Endothelial cell of umbilical vein (primary cell): ENCODE data around the gene PEX7. TPM values are rescaled to one million over a fixed set of nuclear protein-coding genes. Genes with fewer than 3 reads are reported as not detected.

Experiments used
- BruUV-seq: library from RNA; stranded (reverse); fragments of 400-500 nt; replicated peaks from 2 replicates; lab custom pipeline; 2021; lab: Mats Ljungman, UMichigan
- CTCF ChIA-PET: fragments of 300-600, 350-600 bp; sonication (Branson Sonifier 250); formaldehyde crosslinking; loops from one replicate; lab custom pipeline; 2021; ENCODE audit warnings: antibody characterized with exemption, inconsistent platforms; lab: Charles Lee
- POLR2A ChIA-PET: fragments of 300-600, 350-600 bp; sonication (Branson Sonifier 250); formaldehyde crosslinking; loops from one replicate; lab custom pipeline; 2021; ENCODE audit warnings: antibody characterized with exemption, inconsistent platforms; lab: Charles Lee
- DNase-seq: peaks from one replicate; pipeline ENCODE4 v3.0.0-alpha.2; 2011; ENCODE audit warnings: low read depth, low spot score
- FAIRE-seq: peaks from 2 replicates; lab custom pipeline; 2011; peaks lifted over from hg19 to GRCh38; lab: Jason Lieb, UNC
- H2AFZ ChIP-seq: 2 replicates; pipeline ENCODE4 v1.6.0; 2012; ENCODE audit warnings: low read depth, low read length, control low read depth, inconsistent platforms
- H3K27ac ChIP-seq: 2 replicates; pipeline ENCODE4 v1.5.1; 2011; ENCODE audit warnings: low read depth, mild to moderate bottlenecking, control low read depth, low read length, moderate library complexity; ENCODE audit not compliant: insufficient read depth
- H3K27me3 ChIP-seq, 2 experiments: 2 replicates each; pipeline versions ENCODE4 v1.6.0 to v1.6.1; 2011; ENCODE audit warnings: low read length in 2 of 2, mixed read lengths in 1 of 2; ENCODE audit not compliant: control insufficient read depth in 2 of 2, insufficient read depth in 2 of 2
- H3K36me3 ChIP-seq, 2 experiments: 2 replicates in 1 of 2; 3 replicates in 1 of 2; pipeline ENCODE4 v1.5.1; 2011; ENCODE audit warnings: low read length in 2 of 2, mild to moderate bottlenecking in 1 of 2, moderate library complexity in 1 of 2; ENCODE audit not compliant: control insufficient read depth in 2 of 2, insufficient read depth in 2 of 2; ENCODE audit errors: extremely low read depth in 1 of 2
- H3K4me1 ChIP-seq: 3 replicates; pipeline ENCODE4 v1.5.1; 2011; ENCODE audit warnings: mild to moderate bottlenecking, low read length; ENCODE audit not compliant: control insufficient read depth, insufficient read depth; ENCODE audit errors: extremely low read depth
- H3K4me2 ChIP-seq: 2 replicates; pipeline ENCODE4 v1.6.1; 2011; ENCODE audit warnings: low read length, control low read depth, mixed read lengths; ENCODE audit not compliant: insufficient read depth
- H3K4me3 ChIP-seq, 3 experiments: fragments of 200-600 bp in 1 of 3; sonication (generic), shearing (Covaris generic) in 1 of 3; replicated peaks in 1 of 3; 2 replicates each; pipeline ENCODE4 v1.5.1; 2011 to 2016; ENCODE audit warnings: control low read depth in 3 of 3, low read length in 3 of 3, mild to moderate bottlenecking in 2 of 3, inconsistent platforms in 1 of 3, low read depth in 1 of 3, moderate library complexity in 1 of 3; ENCODE audit not compliant: insufficient read depth in 1 of 3
- H3K79me2 ChIP-seq: 2 replicates; pipeline ENCODE4 v1.6.0; 2012; ENCODE audit warnings: low read length, inconsistent platforms; ENCODE audit not compliant: control insufficient read depth, insufficient read depth
- H3K9ac ChIP-seq: replicated peaks from 2 replicates; pipeline ENCODE3; 2011; ENCODE audit warnings: low read length, control low read depth; ENCODE audit not compliant: insufficient read depth; ENCODE audit errors: extremely low read depth
- H3K9me1 ChIP-seq: replicated peaks from 3 replicates; pipeline ENCODE4 v1.6.0; 2011; ENCODE audit warnings: mild to moderate bottlenecking, low read length; ENCODE audit not compliant: control insufficient read depth, insufficient read depth; ENCODE audit errors: extremely low read depth
- H3K9me3 ChIP-seq: replicated peaks from 2 replicates; pipeline ENCODE4 v1.5.1; 2012; ENCODE audit warnings: low read length, inconsistent platforms; ENCODE audit not compliant: control insufficient read depth, insufficient read depth
- H4K20me1 ChIP-seq: replicated peaks from 2 replicates; pipeline ENCODE3; 2011; ENCODE audit warnings: mild to moderate bottlenecking, low read length; ENCODE audit not compliant: control insufficient read depth, insufficient read depth; ENCODE audit errors: extremely low read depth
- EZH2 ChIP-seq: IDR thresholded peaks from 2 replicates; pipeline ENCODE4 v1.6.1; 2012; ENCODE audit warnings: borderline replicate concordance, low read depth, mild to moderate bottlenecking, moderate library complexity, low read length, inconsistent platforms; ENCODE audit not compliant: severe bottlenecking
- FOS ChIP-seq: IDR thresholded peaks from 2 replicates; pipeline ENCODE4 v1.6.1; 2011; ENCODE audit warnings: mild to moderate bottlenecking, low read length, moderate library complexity, borderline replicate concordance; ENCODE audit not compliant: insufficient read depth
- GATA2 ChIP-seq: IDR thresholded peaks from 2 replicates; pipeline ENCODE4 v1.7.0; 2011; ENCODE audit warnings: low read depth, mild to moderate bottlenecking, moderate library complexity, mixed read lengths, low read length; ENCODE audit not compliant: insufficient read length, insufficient read depth
- JUN ChIP-seq: IDR thresholded peaks from 2 replicates; pipeline ENCODE4 v1.6.1; 2011; ENCODE audit warnings: borderline replicate concordance, low read depth; ENCODE audit not compliant: insufficient read length, insufficient read depth
- MYC ChIP-seq: IDR thresholded peaks from one replicate; pipeline ENCODE4 v1.6.1; 2011; ENCODE audit warnings: mild to moderate bottlenecking, low read depth, low read length
- POLR2A ChIP-seq: IDR thresholded peaks from 2 replicates; pipeline ENCODE4 v1.6.1; 2012; ENCODE audit warnings: low read depth, mild to moderate bottlenecking, control low read depth, low read length
- POLR2AphosphoS5 ChIP-seq: IDR thresholded peaks from 2 replicates; pipeline ENCODE4 v1.6.1; 2012; ENCODE audit warnings: low read depth, mild to moderate bottlenecking, control low read depth, low read length, moderate library complexity; ENCODE audit not compliant: insufficient read depth
- dilution Hi-C: fragments of 300-500 bp; cut with MboI; formaldehyde crosslinking; loops from one replicate; pipeline ENCODE4 v1.15.0; 2019; ENCODE audit warnings: low sequenced_read_pairs; ENCODE audit not compliant: extremely low pct_ligation_motif_present
- intact Hi-C: fragments of 100-400 bp; cut with micrococcal nuclease; formaldehyde crosslinking; loops from one replicate; pipeline ENCODE4 v1.10.0; 2022
- polyA plus RNA-seq, 4 experiments: library from polyadenylated mRNA; depleted of rRNA in 3 of 4; stranded (reverse) in 3 of 4; unstranded in 1 of 4; fragments of >200 nt; gene quantifications; 2 replicates each; pipeline versions ENCODE4 v1.2.1 to v1.2.3, GENCODE V29; 2011 to 2012; ENCODE audit warnings: missing spikeins in 1 of 4
- total RNA-seq: library from RNA; stranded (reverse); gene quantifications from 2 replicates; pipeline ENCODE4 v1.2.3, GENCODE V29; 2021
- TF ChIP-seq, protein P1 (sequence below): IDR thresholded peaks from 2 replicates; pipeline ENCODE4 v1.6.1; 2011; ENCODE audit not compliant: insufficient read depth, insufficient read length
- TF ChIP-seq, protein P2 (sequence below), 2 donors: IDR thresholded peaks; 1 replicate in 1 of 2; 2 replicates in 1 of 2; pipeline ENCODE4 v1.5.1; 2011; ENCODE audit warnings: low read length in 2 of 2, mild to moderate bottlenecking in 2 of 2, moderate library complexity in 2 of 2, control low read depth in 1 of 2, inconsistent platforms in 1 of 2, low read depth in 1 of 2; ENCODE audit not compliant: insufficient read depth in 1 of 2; ENCODE audit errors: extremely low read depth in 1 of 2

Gene PEX7
- total and polyA plus RNA-seq, 2 donors (not counting 3 experiments of a cell fraction or from before 2014, with no cell fraction given) = 3.7 to 5.7 TPM

- Histone ChIP-seq H3K9me1 (no peaks in the 10 kb centered on the region), H3K27me3 (peaks cover 32 to 53% of the 10 kb centered on the region in 2 experiments), H3K36me3 (no peaks in the 10 kb centered on the region), H3K9me3 (no peaks in the 10 kb centered on the region), H3K9ac (peak within 1 kb of the TSS; percentile 9), H3K4me1 (peaks cover 23% of the 10 kb centered on the region), H3K27ac (no peak within 1 kb of the TSS), H4K20me1 (no peaks in the 10 kb centered on the region), H3K79me2 (no peaks in the 10 kb centered on the region), H3K4me2 (peak within 1 kb of the TSS; percentile 84), H2AFZ (peak within 1 kb of the TSS; percentile 84), H3K4me3 (peak within 1 kb of the TSS; percentile 33 to 50 (median 43))
- BruUV-seq = no TSS peak
- POLR2A ChIA-PET = no interaction called here
- dilution Hi-C loops (no loop called here), intact Hi-C loops (loop anchor here (1.0 to 10.0 kb wide), 5 partner anchors 76 to 367 kb away; partner anchors contain the start of genes MAP3K5, MAP7 and PEX7)
- DNase-seq (peak; percentile 14), FAIRE-seq (no peak)
- CTCF ChIA-PET = interaction anchor here (0.7 to 2.2 kb wide), 6 partner anchors 9 to 392 kb away, joined by 3 to 7 read pairs (median 3); partner anchors contain the start of gene MAP3K5
- TF ChIP-seq GATA2 (no peak), JUN (no peak), POLR2AphosphoS5 (no peak), POLR2A (no peak), MYC (no peak), EZH2 (no peak), FOS (no peak)
- TF ChIP-seq, protein P1, sequence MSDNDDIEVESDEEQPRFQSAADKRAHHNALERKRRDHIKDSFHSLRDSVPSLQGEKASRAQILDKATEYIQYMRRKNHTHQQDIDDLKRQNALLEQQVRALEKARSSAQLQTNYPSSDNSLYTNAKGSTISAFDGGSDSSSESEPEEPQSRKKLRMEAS = no peak
- TF ChIP-seq, protein P2, sequence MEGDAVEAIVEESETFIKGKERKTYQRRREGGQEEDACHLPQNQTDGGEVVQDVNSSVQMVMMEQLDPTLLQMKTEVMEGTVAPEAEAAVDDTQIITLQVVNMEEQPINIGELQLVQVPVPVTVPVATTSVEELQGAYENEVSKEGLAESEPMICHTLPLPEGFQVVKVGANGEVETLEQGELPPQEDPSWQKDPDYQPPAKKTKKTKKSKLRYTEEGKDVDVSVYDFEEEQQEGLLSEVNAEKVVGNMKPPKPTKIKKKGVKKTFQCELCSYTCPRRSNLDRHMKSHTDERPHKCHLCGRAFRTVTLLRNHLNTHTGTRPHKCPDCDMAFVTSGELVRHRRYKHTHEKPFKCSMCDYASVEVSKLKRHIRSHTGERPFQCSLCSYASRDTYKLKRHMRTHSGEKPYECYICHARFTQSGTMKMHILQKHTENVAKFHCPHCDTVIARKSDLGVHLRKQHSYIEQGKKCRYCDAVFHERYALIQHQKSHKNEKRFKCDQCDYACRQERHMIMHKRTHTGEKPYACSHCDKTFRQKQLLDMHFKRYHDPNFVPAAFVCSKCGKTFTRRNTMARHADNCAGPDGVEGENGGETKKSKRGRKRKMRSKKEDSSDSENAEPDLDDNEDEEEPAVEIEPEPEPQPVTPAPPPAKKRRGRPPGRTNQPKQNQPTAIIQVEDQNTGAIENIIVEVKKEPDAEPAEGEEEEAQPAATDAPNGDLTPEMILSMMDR (IDR thresholded peaks at IDR 0.05; ENCODE audit: extremely low read depth in 1 of 2, insufficient read depth in 1 of 2, low read depth in 1 of 2, low read length in 2 of 2) = no peak
These were observed 99.7 kb downstream of the PEX7 start, which contains the start of gene SLC35D3 for GRCh38 chr6:136921936-136922684. TSS of gene SLC35D3 (plus strand) at chr6:136922301. CDS start at chr6:136922429, 128 bp downstream.
